Spleen (tissue), 7 donors: Measurements from ENCODE around the gene ATP2B2.

Experiments
- POLR2A ChIP-seq, 3 donors: fragments of 450-650 bp; IDR thresholded peaks; one replicate each; pipeline ENCODE4 v1.5.1; 2017; ENCODE audit warnings: antibody characterized with exemption in 3 of 3, mild to moderate bottlenecking in 1 of 3
- TF ChIP-seq, protein P1 (sequence below), 11 experiments: fragments of 200-600 bp in 7 of 11; fragments of 450-650 bp in 4 of 11; sonication (generic) in 4 of 11; IDR thresholded peaks in 8 of 11; conservative IDR thresholded peaks in 3 of 11; 1 replicate in 7 of 11; 2 replicates in 4 of 11; pipeline versions ENCODE4 v1.4.0 to v1.8.0; 2016 to 2021; ENCODE audit warnings: antibody characterized with exemption in 11 of 11, inconsistent platforms in 4 of 11, mild to moderate bottlenecking in 1 of 11
- donor health status: DM: no; HTN: no; CAD: no; lungs with moderate emphysema.
- donor health status: DM: no; HTN: no; CAD: no.
- donor health status: DM: no; HTN: no; CAD: no.

DNA sequence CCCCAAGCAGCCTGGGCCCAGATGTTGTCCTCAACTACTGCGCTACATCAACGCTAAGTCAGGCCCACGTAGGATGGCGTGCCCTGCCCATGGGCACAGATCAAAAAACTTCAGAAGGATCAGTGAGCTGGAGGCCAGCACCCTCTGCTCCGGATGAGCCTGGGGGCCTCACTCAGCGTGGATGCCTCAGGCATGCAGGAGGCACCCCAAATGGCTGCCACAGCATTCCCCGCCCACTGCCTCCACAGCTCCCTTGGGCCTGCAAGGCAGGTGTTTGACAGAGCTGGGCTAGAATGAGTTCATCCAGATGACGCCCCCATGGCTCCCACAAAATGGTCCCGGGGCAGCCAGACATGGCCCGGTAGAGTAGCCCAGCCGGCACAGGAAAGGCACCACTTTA lies 7.1 kb downstream of the ATP2B2 start:
- TF ChIP-seq, protein P1, sequence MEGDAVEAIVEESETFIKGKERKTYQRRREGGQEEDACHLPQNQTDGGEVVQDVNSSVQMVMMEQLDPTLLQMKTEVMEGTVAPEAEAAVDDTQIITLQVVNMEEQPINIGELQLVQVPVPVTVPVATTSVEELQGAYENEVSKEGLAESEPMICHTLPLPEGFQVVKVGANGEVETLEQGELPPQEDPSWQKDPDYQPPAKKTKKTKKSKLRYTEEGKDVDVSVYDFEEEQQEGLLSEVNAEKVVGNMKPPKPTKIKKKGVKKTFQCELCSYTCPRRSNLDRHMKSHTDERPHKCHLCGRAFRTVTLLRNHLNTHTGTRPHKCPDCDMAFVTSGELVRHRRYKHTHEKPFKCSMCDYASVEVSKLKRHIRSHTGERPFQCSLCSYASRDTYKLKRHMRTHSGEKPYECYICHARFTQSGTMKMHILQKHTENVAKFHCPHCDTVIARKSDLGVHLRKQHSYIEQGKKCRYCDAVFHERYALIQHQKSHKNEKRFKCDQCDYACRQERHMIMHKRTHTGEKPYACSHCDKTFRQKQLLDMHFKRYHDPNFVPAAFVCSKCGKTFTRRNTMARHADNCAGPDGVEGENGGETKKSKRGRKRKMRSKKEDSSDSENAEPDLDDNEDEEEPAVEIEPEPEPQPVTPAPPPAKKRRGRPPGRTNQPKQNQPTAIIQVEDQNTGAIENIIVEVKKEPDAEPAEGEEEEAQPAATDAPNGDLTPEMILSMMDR (IDR thresholded peaks at IDR 0.05 in 8 of 11, conservative IDR thresholded peaks at IDR 0.05 in 3 of 11): no peak
- no peak for TF ChIP-seq POLR2A (IDR thresholded peaks at IDR 0.05)
